ENCODE data around the gene DNLZ. TPM values are rescaled to one million over a fixed set of nuclear protein-coding genes. Genes with fewer than 3 reads are reported as not detected.

DNLZ gene
- total RNA-seq, 1 donor from 2014 or later: 27.1 TPM

- peak; percentile 27 for ATAC-seq (ENCODE audit: low read depth)
- CTCF ChIA-PET: no interaction called here
- intact Hi-C loops (cut with micrococcal nuclease): no loop called here
- Mint-ChIP-seq H3K4me1 (peaks cover 9% of the 10 kb centered on the region), H3K27me3 (no peaks in the 10 kb centered on the region), H3K36me3 (ENCODE audit: low read depth) (peaks cover 5% of the 10 kb centered on the region), H3K4me3 (no peak overlapping the region), H3K9me3 (no peaks in the 10 kb centered on the region), H3K27ac (no peak overlapping the region)
- no peak for TF ChIP-seq CTCF (IDR thresholded peaks at IDR 0.05)
- no peak for DNase-seq
- POLR2A ChIA-PET: interaction anchor here (1.1 kb wide), 1 partner anchor 10 kb away, joined by 3 read pairs; no protein-coding TSS in a partner anchor
Measured at GRCh38 chr9:136372561-136373299, 9.2 kb upstream of the DNLZ start.

GRCh38 chr9:136372006-136372405 lies 8.5 kb upstream of the DNLZ start:
- Mint-ChIP-seq H3K27me3 (no peaks in the 10 kb centered on the region), H3K36me3 (ENCODE audit: low read depth) (peaks cover 5% of the 10 kb centered on the region), H3K27ac (no peak overlapping the region), H3K4me1 (peaks cover 9% of the 10 kb centered on the region), H3K9me3 (no peaks in the 10 kb centered on the region), H3K4me3 (no peak overlapping the region)
- ChIA-PET POLR2A (interaction anchor here (1.1 kb wide), 1 partner anchor 9 kb away, joined by 3 read pairs; no protein-coding TSS in a partner anchor), CTCF (no interaction called here)
- intact Hi-C loops (cut with micrococcal nuclease): no loop called here
- no peak for DNase-seq
- no peak for ATAC-seq (ENCODE audit: low read depth)
- TF ChIP-seq CTCF (IDR thresholded peaks at IDR 0.05): no peak

DNA sequence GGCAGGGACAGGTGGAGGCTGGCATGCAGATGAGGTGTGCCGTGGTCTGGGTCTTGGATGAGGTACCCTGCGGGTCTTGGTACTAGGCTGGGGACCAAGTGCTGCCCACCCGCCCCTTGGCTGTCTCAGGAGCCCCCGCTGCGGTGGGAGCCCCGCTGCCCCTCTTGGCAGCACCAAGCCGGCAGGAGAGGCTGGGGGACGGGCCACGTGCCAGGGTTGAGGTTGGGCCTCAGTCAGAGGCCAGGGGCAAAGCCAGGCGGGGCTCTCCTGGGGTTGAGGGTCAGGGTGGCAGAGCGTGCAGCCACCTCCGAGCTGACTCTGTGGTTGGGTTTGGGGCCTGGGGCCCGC lies 8.0 kb upstream of the DNLZ start:
- ChIA-PET CTCF (no interaction called here), POLR2A (interaction anchor here (1.1 kb wide), 1 partner anchor 9 kb away, joined by 3 read pairs; no protein-coding TSS in a partner anchor)
- Mint-ChIP-seq H3K27ac (no peak overlapping the region), H3K4me1 (peaks cover 9% of the 10 kb centered on the region), H3K27me3 (no peaks in the 10 kb centered on the region), H3K9me3 (no peaks in the 10 kb centered on the region), H3K4me3 (no peak overlapping the region), H3K36me3 (ENCODE audit: low read depth) (peaks cover 5% of the 10 kb centered on the region)
- no peak for TF ChIP-seq CTCF (IDR thresholded peaks at IDR 0.05)
- intact Hi-C loops (cut with micrococcal nuclease): no loop called here
- DNase-seq: no peak
- ATAC-seq (ENCODE audit: low read depth): no peak

DNA sequence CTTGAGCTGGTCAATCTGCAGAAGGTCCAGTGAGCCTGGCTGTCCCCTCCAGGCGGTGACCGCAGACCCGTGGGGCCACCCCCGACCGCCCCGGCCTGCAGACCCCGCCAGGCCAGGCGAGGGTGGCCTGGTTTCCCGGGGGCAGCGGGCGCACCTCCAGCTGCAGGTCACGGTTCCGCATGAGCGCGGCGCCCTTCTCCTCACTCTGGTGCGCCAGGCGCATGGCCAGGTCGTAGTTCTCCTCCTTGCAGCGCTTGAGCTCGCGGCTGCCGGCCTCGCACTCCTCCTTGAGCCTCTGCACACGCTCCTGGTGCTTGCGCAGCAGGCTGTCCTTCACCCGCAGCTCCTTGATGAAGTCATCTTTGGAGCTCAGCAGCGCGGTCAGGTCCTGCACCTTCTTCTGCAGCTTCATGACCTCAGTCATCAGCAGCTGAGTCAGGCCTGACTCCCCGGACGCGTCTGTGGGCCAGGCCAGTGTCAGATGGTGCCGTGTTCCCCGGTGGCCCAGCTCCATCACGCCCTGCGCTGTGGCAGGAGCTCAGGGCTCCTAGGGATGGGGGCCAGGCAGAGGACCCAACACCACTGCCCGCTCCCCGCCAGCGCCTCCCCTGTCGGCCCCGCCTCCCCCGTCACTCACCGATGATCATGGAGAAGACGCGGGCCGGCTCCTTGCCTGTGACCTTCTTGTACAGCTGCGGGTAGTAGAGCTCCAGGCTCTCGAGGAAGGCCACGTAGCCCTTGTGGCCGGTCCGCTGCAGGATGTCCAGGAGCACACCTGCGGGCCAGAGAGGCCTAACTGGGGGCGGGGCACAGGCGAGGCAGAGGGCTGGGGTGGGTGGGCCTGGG lies 7.4 kb upstream of the DNLZ start:
- H3K36me3 Mint-ChIP-seq (ENCODE audit: low read depth): peaks cover 5% of the 10 kb centered on the region
- ATAC-seq (ENCODE audit: low read depth) (no peak), DNase-seq (no peak)
- peaks cover 12% of the 10 kb centered on the region for H3K4me1 Mint-ChIP-seq
- CTCF ChIA-PET: no interaction called here
- no peak overlapping the region for H3K27ac Mint-ChIP-seq
- no peaks in the 10 kb centered on the region for H3K27me3 Mint-ChIP-seq
- H3K4me3 Mint-ChIP-seq: no peak overlapping the region
- no peaks in the 10 kb centered on the region for H3K9me3 Mint-ChIP-seq
- intact Hi-C loops (cut with micrococcal nuclease): no loop called here
- no peak for TF ChIP-seq CTCF (IDR thresholded peaks at IDR 0.05)
- POLR2A ChIA-PET: interaction anchor here (0.9 kb wide), 1 partner anchor 21 kb away, joined by 3 read pairs; no protein-coding TSS in a partner anchor

GRCh38 chr9:136370037-136370436 lies 6.5 kb upstream of the DNLZ start:
- CTCF ChIA-PET: no interaction called here
- no peak for ATAC-seq (ENCODE audit: low read depth)
- Mint-ChIP-seq H3K27ac (no peak overlapping the region), H3K27me3 (no peaks in the 10 kb centered on the region), H3K36me3 (ENCODE audit: low read depth) (peaks cover 2% of the 10 kb centered on the region), H3K4me3 (no peak overlapping the region), H3K9me3 (no peaks in the 10 kb centered on the region), H3K4me1 (peaks cover 12% of the 10 kb centered on the region)
- POLR2A ChIA-PET: interaction anchor here (0.9 kb wide), 1 partner anchor 22 kb away, joined by 3 read pairs; no protein-coding TSS in a partner anchor
- intact Hi-C loops (cut with micrococcal nuclease): no loop called here
- no peak for DNase-seq
- TF ChIP-seq CTCF (IDR thresholded peaks at IDR 0.05): no peak

Data from activated B cell treated with CpG ODN at 0.5 μM for 24 hours (primary cell).